ENCODE measurements around the gene IQCE. TPM values are rescaled to one million over a fixed set of nuclear protein-coding genes. Genes with fewer than 3 reads are reported as not detected.

IQCE gene
- total and polyA plus RNA-seq, 2 donors (not counting 1 experiment from before 2014, with no cell fraction given), result 5.3 to 8.3 TPM

DNA sequence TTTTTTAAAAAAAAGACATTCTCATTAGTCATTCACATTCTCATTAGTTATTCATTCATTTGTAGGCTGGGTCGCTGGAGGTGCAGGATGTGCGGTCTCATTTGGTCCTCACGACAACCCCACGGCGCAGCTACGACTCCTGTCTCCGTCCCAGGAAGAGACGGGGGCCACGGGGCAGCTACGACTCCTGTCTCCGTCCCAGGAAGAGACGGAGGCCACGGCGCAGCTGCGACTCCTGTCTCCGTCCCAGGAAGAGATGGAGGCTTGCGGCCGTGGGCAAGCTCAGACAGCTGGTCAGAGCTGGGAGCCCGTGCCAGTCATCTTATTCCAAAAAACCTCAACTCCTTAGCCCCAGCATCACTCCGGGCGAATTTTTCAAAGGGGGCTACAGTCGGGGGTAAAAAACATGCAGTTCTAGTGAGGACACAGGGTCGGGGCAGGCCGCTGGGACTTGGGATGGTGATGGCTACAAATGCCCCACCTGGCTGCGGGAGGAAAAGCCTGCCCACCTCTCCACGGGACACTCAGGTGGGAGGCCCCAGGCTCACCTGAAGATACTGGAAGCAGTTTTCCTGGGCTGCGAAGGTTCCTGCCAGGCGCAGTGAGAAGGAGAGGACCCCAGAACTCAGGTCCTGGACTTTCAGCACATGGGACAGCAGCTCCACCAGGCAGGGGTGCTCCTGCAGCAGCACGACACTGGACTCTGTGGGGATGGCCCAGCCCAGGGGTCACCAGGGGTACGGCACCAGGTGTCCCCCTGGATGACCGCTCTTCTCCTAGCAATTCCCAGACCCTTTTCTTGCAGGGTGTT is 11.8 kb upstream of the IQCE start:
- H3K9me3 ChIP-seq (ENCODE audit: control insufficient read depth, insufficient read depth, low read depth, low read length), result no peaks in the 10 kb centered on the region
- no peaks in the 10 kb centered on the region for H3K79me2 ChIP-seq (ENCODE audit: control insufficient read depth, insufficient read depth, low read length)
- no peak for DNase-seq (ENCODE audit: low read depth in 2 of 2)
- peaks cover 23% of the 10 kb centered on the region for H3K36me3 ChIP-seq (ENCODE audit: control insufficient read depth, insufficient read depth, low read length)
- no peaks in the 10 kb centered on the region for H4K20me1 ChIP-seq (ENCODE audit: control insufficient read depth, extremely low read depth, insufficient read depth, low read length)
- H3K4me2 ChIP-seq (ENCODE audit: extremely low read depth, insufficient read depth, low read length), result no peak overlapping the region
- TF ChIP-seq CTCF (conservative IDR thresholded peaks at IDR 0.05 in 1 of 2, IDR thresholded peaks at IDR 0.05 in 1 of 2; ENCODE audit: low read depth in 1 of 2, low read length in 2 of 2) (no peak), EZH2 (IDR thresholded peaks at IDR 0.05; ENCODE audit: low read length, missing control alignments) (no peak)
- no peak overlapping the region for H2AFZ ChIP-seq (ENCODE audit: low read length)
- H3K4me3 ChIP-seq (replicated peaks in 1 of 4; ENCODE audit: control extremely low read depth in 1 of 4, insufficient read depth in 1 of 4, low read depth in 3 of 4, low read length in 4 of 4), result no peak overlapping the region
- H3K27ac ChIP-seq (ENCODE audit: insufficient read depth, low read length), result no peak overlapping the region
- H3K4me1 ChIP-seq (ENCODE audit: control insufficient read depth, extremely low read depth, insufficient read depth, low read length), result no peaks in the 10 kb centered on the region
- no peaks in the 10 kb centered on the region for H3K27me3 ChIP-seq (ENCODE audit: control insufficient read depth, insufficient read depth, low read length)
- H3K9ac ChIP-seq (ENCODE audit: insufficient read depth, low read length), result no peak overlapping the region

DNA sequence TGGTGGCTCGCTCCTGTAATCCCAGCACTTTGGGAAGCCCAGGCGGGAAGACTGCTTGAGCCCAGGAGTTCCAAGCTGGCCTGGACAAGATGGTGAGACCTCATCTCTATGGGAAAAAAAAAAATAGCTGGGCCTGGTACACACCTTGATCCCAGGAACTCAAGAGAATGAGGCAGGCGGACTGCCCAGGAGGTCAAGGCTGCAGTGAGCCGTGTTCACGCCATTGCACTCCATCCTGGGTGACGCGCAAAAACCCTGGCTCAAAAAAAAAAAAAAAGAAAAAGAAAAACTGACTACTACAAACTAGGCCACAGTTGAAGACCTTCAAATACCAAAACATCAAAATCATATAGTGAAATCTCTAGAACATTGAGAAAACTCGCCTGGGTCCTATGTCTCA is 7.4 kb upstream of the IQCE start:
- Histone ChIP-seq H3K9me3 (ENCODE audit: control insufficient read depth, insufficient read depth, low read depth, low read length) (no peaks in the 10 kb centered on the region), H3K4me2 (ENCODE audit: extremely low read depth, insufficient read depth, low read length) (no peak overlapping the region), H3K36me3 (ENCODE audit: control insufficient read depth, insufficient read depth, low read length) (peaks cover 8% of the 10 kb centered on the region), H3K9ac (ENCODE audit: insufficient read depth, low read length) (no peak overlapping the region), H2AFZ (ENCODE audit: low read length) (no peak overlapping the region), H3K4me1 (ENCODE audit: control insufficient read depth, extremely low read depth, insufficient read depth, low read length) (no peaks in the 10 kb centered on the region), H3K4me3 (replicated peaks in 1 of 4; ENCODE audit: control extremely low read depth in 1 of 4, insufficient read depth in 1 of 4, low read depth in 3 of 4, low read length in 4 of 4) (no peak overlapping the region), H4K20me1 (ENCODE audit: control insufficient read depth, extremely low read depth, insufficient read depth, low read length) (no peaks in the 10 kb centered on the region), H3K79me2 (ENCODE audit: control insufficient read depth, insufficient read depth, low read length) (peaks cover 8% of the 10 kb centered on the region), H3K27me3 (ENCODE audit: control insufficient read depth, insufficient read depth, low read length) (no peaks in the 10 kb centered on the region), H3K27ac (ENCODE audit: insufficient read depth, low read length) (no peak overlapping the region)
- DNase-seq (ENCODE audit: low read depth in 2 of 2), result no peak
- TF ChIP-seq EZH2 (IDR thresholded peaks at IDR 0.05; ENCODE audit: low read length, missing control alignments) (no peak), CTCF (conservative IDR thresholded peaks at IDR 0.05 in 1 of 2, IDR thresholded peaks at IDR 0.05 in 1 of 2; ENCODE audit: low read depth in 1 of 2, low read length in 2 of 2) (no peak)

DNA sequence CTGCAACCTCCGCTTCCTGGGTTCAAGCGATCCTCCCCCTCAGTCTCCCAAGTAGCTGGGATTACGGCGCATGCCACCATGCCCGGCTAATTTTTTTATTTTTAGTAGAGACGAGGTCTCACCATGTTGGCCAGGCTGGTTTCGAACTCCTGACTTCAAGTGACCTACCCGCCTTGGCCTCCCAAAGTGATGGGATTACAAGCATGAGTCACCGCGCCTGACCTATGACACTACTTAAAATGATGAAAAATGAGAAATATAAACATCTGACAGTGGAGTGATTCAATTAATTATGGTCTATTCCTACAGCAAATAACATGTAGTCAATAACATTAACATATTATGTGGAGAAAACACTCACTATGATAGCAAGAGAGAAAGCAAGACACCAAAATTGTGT is 5.7 kb upstream of the IQCE start:
- no peaks in the 10 kb centered on the region for H3K9me3 ChIP-seq (ENCODE audit: control insufficient read depth, insufficient read depth, low read depth, low read length)
- H3K4me3 ChIP-seq (replicated peaks in 1 of 4; ENCODE audit: control extremely low read depth in 1 of 4, insufficient read depth in 1 of 4, low read depth in 3 of 4, low read length in 4 of 4), result no peak overlapping the region
- H3K27ac ChIP-seq (ENCODE audit: insufficient read depth, low read length), result no peak overlapping the region
- DNase-seq (ENCODE audit: low read depth in 2 of 2), result no peak
- H3K36me3 ChIP-seq (ENCODE audit: control insufficient read depth, insufficient read depth, low read length), result peaks cover 2% of the 10 kb centered on the region
- no peaks in the 10 kb centered on the region for H3K27me3 ChIP-seq (ENCODE audit: control insufficient read depth, insufficient read depth, low read length)
- no peak overlapping the region for H3K4me2 ChIP-seq (ENCODE audit: extremely low read depth, insufficient read depth, low read length)
- TF ChIP-seq EZH2 (IDR thresholded peaks at IDR 0.05; ENCODE audit: low read length, missing control alignments) (no peak), CTCF (conservative IDR thresholded peaks at IDR 0.05 in 1 of 2, IDR thresholded peaks at IDR 0.05 in 1 of 2; ENCODE audit: low read depth in 1 of 2, low read length in 2 of 2) (no peak)
- H3K79me2 ChIP-seq (ENCODE audit: control insufficient read depth, insufficient read depth, low read length), result peaks cover 8% of the 10 kb centered on the region
- no peaks in the 10 kb centered on the region for H3K4me1 ChIP-seq (ENCODE audit: control insufficient read depth, extremely low read depth, insufficient read depth, low read length)
- H3K9ac ChIP-seq (ENCODE audit: insufficient read depth, low read length), result no peak overlapping the region
- H4K20me1 ChIP-seq (ENCODE audit: control insufficient read depth, extremely low read depth, insufficient read depth, low read length), result no peaks in the 10 kb centered on the region
- H2AFZ ChIP-seq (ENCODE audit: low read length), result no peak overlapping the region
